ENCODE results near the gene EEF2. TPM values are rescaled to one million over a fixed set of nuclear protein-coding genes. Genes with fewer than 3 reads are reported as not detected.

Gene EEF2
- 2,677 and 3,798 TPM in 2 replicates for total RNA-seq

GRCh38 chr19:3984908-3985642 lies at the start of gene EEF2:
Gene EEF2, minus strand, starts transcription at chr19:3985463. Its CDS starts 83 bp downstream, at chr19:3985380.
- peak; percentile 94 for DNase-seq

GRCh38 chr19:4034048-4035017 lies 49.1 kb upstream of the EEF2 start:
- DNase-seq, result no peak

- no peak for DNase-seq
These were observed 48.0 kb upstream of the EEF2 start for GRCh38 chr19:4033028-4033956.

- no peak for DNase-seq
These were observed 47.2 kb upstream of the EEF2 start for GRCh38 chr19:4032436-4032835.

GRCh38 chr19:4031420-4031819 lies 46.2 kb upstream of the EEF2 start:
- DNase-seq, result no peak

- no peak for DNase-seq
These were observed 45.7 kb upstream of the EEF2 start for GRCh38 chr19:4030981-4031380.

- DNase-seq, result no peak
These were observed 45.3 kb upstream of the EEF2 start for GRCh38 chr19:4030552-4030951.

GRCh38 chr19:4029247-4029614 lies 44.0 kb upstream of the EEF2 start:
- DNase-seq, result no peak

GRCh38 chr19:4028334-4029246 lies 43.3 kb upstream of the EEF2 start:
- no peak for DNase-seq

GRCh38 chr19:4027146-4027545 lies 41.9 kb upstream of the EEF2 start:
- no peak for DNase-seq

- DNase-seq, result no peak
These were observed 40.1 kb upstream of the EEF2 start for GRCh38 chr19:4025317-4025716.

GRCh38 chr19:4023600-4024398 lies 38.5 kb upstream of the EEF2 start:
- DNase-seq, result no peak

GRCh38 chr19:4019578-4019977 lies 34.3 kb upstream of the EEF2 start:
- DNase-seq, result no peak

- no peak for DNase-seq
These were observed 33.7 kb upstream of the EEF2 start for GRCh38 chr19:4018775-4019504.

- DNase-seq, result no peak
These were observed 32.9 kb upstream of the EEF2 start for GRCh38 chr19:4018140-4018613.

GRCh38 chr19:4016903-4017638 lies 31.8 kb upstream of the EEF2 start:
- DNase-seq, result no peak

- no peak for DNase-seq
These were observed 31.2 kb upstream of the EEF2 start for GRCh38 chr19:4016486-4016885.

GRCh38 chr19:4015705-4016402 lies 30.6 kb upstream of the EEF2 start:
- DNase-seq, result no peak
